Measurements from ENCODE around the gene PHACTR1.

The PHACTR1 gene

DNA sequence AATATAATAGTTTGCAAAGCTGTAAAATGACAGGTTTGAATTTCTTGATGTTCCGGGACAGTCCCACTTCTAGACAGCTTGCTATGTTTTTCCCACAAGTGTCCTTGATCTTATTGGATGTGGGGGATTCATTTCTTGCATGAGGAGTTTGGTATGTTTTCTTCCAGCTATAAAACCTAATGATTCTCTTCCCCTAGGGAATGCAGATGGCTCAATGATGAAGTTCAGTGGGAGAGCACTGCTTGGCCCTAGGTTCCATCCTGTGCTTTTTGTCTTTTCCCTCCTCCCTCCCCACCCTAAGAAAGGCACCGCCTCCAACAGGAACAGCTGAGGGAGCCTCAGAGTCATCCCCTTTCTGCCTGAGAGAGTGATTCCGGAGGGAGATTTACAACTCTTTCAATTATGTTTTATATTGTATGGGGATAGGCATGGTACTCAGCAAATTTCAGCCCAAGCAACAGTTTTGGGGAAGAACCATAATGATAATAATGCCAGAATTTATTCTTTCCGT, 149.2 kb downstream of the PHACTR1 start:
- TF ChIP-seq, protein P1, sequence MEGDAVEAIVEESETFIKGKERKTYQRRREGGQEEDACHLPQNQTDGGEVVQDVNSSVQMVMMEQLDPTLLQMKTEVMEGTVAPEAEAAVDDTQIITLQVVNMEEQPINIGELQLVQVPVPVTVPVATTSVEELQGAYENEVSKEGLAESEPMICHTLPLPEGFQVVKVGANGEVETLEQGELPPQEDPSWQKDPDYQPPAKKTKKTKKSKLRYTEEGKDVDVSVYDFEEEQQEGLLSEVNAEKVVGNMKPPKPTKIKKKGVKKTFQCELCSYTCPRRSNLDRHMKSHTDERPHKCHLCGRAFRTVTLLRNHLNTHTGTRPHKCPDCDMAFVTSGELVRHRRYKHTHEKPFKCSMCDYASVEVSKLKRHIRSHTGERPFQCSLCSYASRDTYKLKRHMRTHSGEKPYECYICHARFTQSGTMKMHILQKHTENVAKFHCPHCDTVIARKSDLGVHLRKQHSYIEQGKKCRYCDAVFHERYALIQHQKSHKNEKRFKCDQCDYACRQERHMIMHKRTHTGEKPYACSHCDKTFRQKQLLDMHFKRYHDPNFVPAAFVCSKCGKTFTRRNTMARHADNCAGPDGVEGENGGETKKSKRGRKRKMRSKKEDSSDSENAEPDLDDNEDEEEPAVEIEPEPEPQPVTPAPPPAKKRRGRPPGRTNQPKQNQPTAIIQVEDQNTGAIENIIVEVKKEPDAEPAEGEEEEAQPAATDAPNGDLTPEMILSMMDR (IDR thresholded peaks at IDR 0.05; ENCODE audit: low read depth, low read length) = no peak
- no peak for DNase-seq (ENCODE audit: extremely low read depth, low read depth)

GRCh38 chr6:12866422-12867029, 150.0 kb downstream of the PHACTR1 start:
- TF ChIP-seq, protein P1 (IDR thresholded peaks at IDR 0.05; ENCODE audit: low read depth, low read length) = no peak
- DNase-seq (ENCODE audit: extremely low read depth, low read depth) = no peak

DNA sequence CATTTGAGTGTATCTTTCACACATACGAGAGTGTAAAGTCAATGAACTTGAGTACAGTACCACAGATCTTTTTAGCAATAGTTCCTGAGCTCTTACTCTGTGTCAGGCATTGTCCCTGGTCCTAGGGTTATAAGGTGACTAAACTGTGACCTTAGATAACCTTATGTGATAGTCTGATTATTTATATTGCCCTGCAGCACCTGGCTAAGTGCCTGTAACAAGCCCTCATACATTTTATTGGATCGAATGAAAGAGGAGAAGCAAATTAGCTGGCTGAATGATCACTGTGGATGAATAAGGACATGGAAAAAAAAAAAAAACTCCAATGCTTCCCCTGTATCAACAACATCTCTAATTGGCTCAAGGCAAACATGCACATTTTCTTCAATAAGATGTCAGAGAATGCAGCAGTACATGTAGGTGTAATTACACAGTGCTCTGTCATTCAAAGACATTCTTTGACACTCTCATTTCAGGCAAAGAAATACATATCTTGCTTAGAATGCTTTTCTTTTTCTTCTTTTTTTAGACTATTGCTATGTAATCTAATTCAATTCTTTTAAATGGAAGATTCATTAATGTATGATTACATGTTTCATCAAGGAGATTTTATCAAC, 153.4 kb downstream of the PHACTR1 start:
- TF ChIP-seq, protein P1 (IDR thresholded peaks at IDR 0.05; ENCODE audit: low read depth, low read length) = no peak
- DNase-seq (ENCODE audit: extremely low read depth, low read depth) = no peak

DNA sequence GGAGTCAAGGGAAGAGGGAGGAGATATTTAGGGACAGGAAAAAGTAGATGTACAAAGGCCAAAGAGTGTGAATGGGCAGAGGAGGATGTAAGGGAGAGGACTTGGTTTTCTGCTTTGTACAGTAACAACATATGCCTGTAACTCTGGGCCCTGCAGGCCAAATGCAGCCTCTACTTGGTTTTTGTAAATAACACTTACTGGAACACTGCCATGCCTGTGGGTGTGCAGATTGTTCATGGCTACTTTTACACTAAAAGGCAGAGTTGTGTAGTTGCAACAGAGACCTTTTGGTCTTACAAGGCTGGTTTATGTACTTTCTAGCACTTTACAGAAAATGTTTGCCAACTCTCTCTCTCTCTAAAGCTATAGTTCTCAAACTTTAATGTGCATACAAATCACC, 157.1 kb downstream of the PHACTR1 start:
- TF ChIP-seq, protein P1 (IDR thresholded peaks at IDR 0.05; ENCODE audit: low read depth, low read length) = no peak
- no peak for DNase-seq (ENCODE audit: extremely low read depth, low read depth)

GRCh38 chr6:12875051-12875450, 158.5 kb downstream of the PHACTR1 start:
- DNase-seq (ENCODE audit: extremely low read depth, low read depth) = no peak
- TF ChIP-seq, protein P1 (IDR thresholded peaks at IDR 0.05; ENCODE audit: low read depth, low read length) = no peak

DNA sequence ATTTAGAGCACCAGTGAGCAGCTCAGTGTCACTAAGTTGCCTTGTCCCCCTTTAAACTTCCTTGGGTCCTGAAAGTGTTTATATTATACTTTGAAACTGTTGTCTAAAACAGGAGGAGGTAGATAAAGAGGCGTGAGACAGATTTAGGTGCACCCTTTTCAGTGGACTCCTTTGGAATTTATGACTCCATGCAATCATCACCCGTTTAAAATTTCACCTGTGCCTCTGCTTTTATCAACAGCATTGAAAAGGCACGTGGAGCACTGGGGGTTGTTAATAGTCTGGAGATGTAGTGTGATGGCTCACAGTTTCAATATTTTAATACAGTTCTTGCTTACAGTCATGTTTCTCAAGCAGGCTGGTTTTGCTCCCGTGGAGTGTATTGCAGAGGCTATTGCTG, 162.2 kb downstream of the PHACTR1 start:
- TF ChIP-seq, protein P1 (IDR thresholded peaks at IDR 0.05; ENCODE audit: low read depth, low read length) = no peak
- no peak for DNase-seq (ENCODE audit: extremely low read depth, low read depth)

DNA sequence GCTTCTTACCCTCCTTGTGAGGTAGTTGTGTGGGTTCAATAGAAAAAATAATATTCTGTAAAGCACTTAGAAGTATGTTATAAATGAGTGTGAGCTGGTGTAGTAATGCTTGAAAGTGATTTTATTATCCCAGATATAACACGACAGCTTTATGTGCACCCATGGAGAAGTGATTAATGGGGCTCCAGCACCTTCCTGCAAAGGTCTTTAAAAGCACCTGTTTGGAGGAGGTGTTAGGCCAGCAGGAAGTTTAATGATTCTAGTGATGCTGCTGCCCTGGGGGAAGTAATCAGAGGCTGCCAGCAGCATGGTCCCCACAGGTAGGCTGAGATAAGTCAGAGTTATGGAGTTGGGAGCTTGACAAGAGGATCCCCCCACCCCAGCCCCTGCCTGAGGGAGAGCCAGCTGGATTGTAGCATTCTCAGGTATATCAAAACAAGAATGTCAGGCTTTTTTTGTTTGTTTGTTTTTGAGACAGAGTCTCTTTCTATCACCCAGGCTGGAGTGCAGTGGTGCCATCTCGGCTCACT, 166.3 kb downstream of the PHACTR1 start:
- no peak for DNase-seq (ENCODE audit: extremely low read depth, low read depth)
- TF ChIP-seq, protein P1 (IDR thresholded peaks at IDR 0.05; ENCODE audit: low read depth, low read length) = no peak
